Spleen (tissue), 7 donors: ENCODE results near the gene MED13.

Experiments
- CTCF ChIP-seq, 11 experiments: fragments of 200-600 bp in 7 of 11; fragments of 450-650 bp in 4 of 11; sonication (generic) in 4 of 11; IDR thresholded peaks in 8 of 11; conservative IDR thresholded peaks in 3 of 11; 1 replicate in 7 of 11; 2 replicates in 4 of 11; pipeline versions ENCODE4 v1.4.0 to v1.8.0; 2016 to 2021; ENCODE audit warnings: antibody characterized with exemption in 11 of 11, inconsistent platforms in 4 of 11, mild to moderate bottlenecking in 1 of 11
- POLR2A ChIP-seq, 3 donors: fragments of 450-650 bp; IDR thresholded peaks; one replicate each; pipeline ENCODE4 v1.5.1; 2017; ENCODE audit warnings: antibody characterized with exemption in 3 of 3, mild to moderate bottlenecking in 1 of 3
- POLR2AphosphoS5 ChIP-seq, 3 donors: sonication (generic); formaldehyde crosslinking; IDR thresholded peaks; one replicate each; pipeline ENCODE4 v1.5.1; 2017; ENCODE audit warnings: antibody characterized with exemption in 3 of 3
- donor health status: DM: no; HTN: no; CAD: no; lungs with moderate emphysema.
- donor health status: DM: no; HTN: no; CAD: no.
- donor health status: DM: no; HTN: no; CAD: no.

- TF ChIP-seq CTCF (IDR thresholded peaks at IDR 0.05 in 8 of 11, conservative IDR thresholded peaks at IDR 0.05 in 3 of 11) (peak; percentile 78 to 97 (median 93)), POLR2A (IDR thresholded peaks at IDR 0.05) (peak in 1 of 3 donors; percentile 41), POLR2AphosphoS5 (IDR thresholded peaks at IDR 0.05) (peak; percentile 92 to 94 (median 92))
These were observed 762 bp upstream of the MED13 start for GRCh38 chr17:62065611-62066468.
